SK-N-MC (cell line): ENCODE results near the gene ROCK1.

Source experiments
- EZH2 ChIP-seq: fragments of 200-600 bp; sonication (generic); IDR thresholded peaks from one replicate; pipeline ENCODE4 v1.6.1; 2017; ENCODE audit warnings: antibody characterized with exemption
- POLR2AphosphoS5 ChIP-seq: IDR thresholded peaks from 2 replicates; pipeline ENCODE4 v1.6.1; 2012; ENCODE audit warnings: mild to moderate bottlenecking, low read depth, low read length, borderline replicate concordance

DNA sequence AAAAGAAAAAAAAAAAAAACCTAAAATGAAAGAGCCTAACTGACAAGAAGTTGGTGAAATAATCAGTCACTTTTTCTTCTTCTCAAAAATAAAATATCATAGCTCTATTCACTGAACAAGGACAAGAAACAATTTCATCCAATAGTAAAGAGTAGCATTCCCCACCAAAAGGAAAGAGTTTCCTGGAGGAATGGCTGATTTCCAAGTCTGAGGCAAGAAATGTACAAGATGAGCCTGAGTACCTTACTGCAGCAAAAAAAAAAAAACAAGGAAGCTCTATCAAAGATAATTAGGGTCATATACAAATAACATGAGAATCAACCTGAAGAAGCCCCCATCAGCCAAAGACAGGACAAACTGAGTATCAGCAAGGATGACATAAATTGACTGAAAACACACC is 11.5 kb downstream of the ROCK1 start:
- no peak for TF ChIP-seq EZH2
- TF ChIP-seq POLR2AphosphoS5: no peak
